Thyroid gland (tissue), 4 donors: ENCODE data around the gene LCAT. TPM values are rescaled to one million over a fixed set of nuclear protein-coding genes. Genes with fewer than 3 reads are reported as not detected.
A peak's percentile ranks its signal among the peaks of the same experiment; 100 is the strongest.

Source experiments
- DNase-seq, 2 donors: peaks; one replicate each; pipeline ENCODE4 v3.0.0-alpha.2; 2019
- H3K27ac ChIP-seq, 3 donors: fragments of 200-600 bp; sonication (generic); 1 replicate in 2 of 3; 2 replicates in 1 of 3; pipeline ENCODE4 v1.5.1; 2016 to 2019; ENCODE audit warnings: mild to moderate bottlenecking in 1 of 3, moderate library complexity in 1 of 3
- H3K27me3 ChIP-seq: fragments of 200-600 bp; sonication (generic); one replicate; pipeline ENCODE4 v1.5.1; 2019
- H3K36me3 ChIP-seq, 2 donors: fragments of 200-600 bp; sonication (generic); one replicate each; pipeline ENCODE4 v1.5.1; 2016 to 2019
- H3K4me1 ChIP-seq, 2 donors: fragments of 200-600 bp; sonication (generic); one replicate each; pipeline ENCODE4 v1.5.1; 2017 to 2019
- H3K4me3 ChIP-seq, 3 donors: fragments of 200-600 bp; sonication (generic); replicated peaks in 1 of 3; 1 replicate in 2 of 3; 2 replicates in 1 of 3; pipeline ENCODE4 v1.5.1; 2016; ENCODE audit warnings: mild to moderate bottlenecking in 1 of 3
- H3K9me3 ChIP-seq: fragments of 200-600 bp; sonication (generic); one replicate; pipeline ENCODE4 v1.5.1; 2017
- CTCF ChIP-seq, 6 experiments: fragments of 200-600 bp in 3 of 6; fragments of 450-650 bp in 3 of 6; sonication (generic) in 3 of 6; IDR thresholded peaks; one replicate each; pipeline ENCODE4 v1.5.1; 2016 to 2019; ENCODE audit warnings: antibody characterized with exemption in 6 of 6, mild to moderate bottlenecking in 2 of 6, inconsistent platforms in 1 of 6, moderate library complexity in 1 of 6
- POLR2A ChIP-seq, 2 donors: fragments of 450-650 bp; IDR thresholded peaks; one replicate each; pipeline ENCODE4 v1.6.1; 2017; ENCODE audit warnings: antibody characterized with exemption in 2 of 2, mild to moderate bottlenecking in 2 of 2, moderate library complexity in 1 of 2
- WGBS, 2 donors: methylation state at CpG; one replicate each; pipeline ENCODE4 v1.1.5; 2017; 5-methylcytosine and 5-hydroxymethylcytosine counted together
- intact Hi-C: fragments of 100-400 bp; cut with DNase I; formaldehyde crosslinking; loops from one replicate; pipeline ENCODE4 v1.15.1; 2023
- total RNA-seq, 4 donors: library from RNA; depleted of rRNA; stranded (reverse); fragments of >200 nt; gene quantifications; one replicate each; pipeline ENCODE4 v1.2.3, GENCODE V29; 2016

The LCAT gene
- total RNA-seq, 4 donors from 2014 or later: 9.9 to 16.4 (median 13.4) TPM

DNA sequence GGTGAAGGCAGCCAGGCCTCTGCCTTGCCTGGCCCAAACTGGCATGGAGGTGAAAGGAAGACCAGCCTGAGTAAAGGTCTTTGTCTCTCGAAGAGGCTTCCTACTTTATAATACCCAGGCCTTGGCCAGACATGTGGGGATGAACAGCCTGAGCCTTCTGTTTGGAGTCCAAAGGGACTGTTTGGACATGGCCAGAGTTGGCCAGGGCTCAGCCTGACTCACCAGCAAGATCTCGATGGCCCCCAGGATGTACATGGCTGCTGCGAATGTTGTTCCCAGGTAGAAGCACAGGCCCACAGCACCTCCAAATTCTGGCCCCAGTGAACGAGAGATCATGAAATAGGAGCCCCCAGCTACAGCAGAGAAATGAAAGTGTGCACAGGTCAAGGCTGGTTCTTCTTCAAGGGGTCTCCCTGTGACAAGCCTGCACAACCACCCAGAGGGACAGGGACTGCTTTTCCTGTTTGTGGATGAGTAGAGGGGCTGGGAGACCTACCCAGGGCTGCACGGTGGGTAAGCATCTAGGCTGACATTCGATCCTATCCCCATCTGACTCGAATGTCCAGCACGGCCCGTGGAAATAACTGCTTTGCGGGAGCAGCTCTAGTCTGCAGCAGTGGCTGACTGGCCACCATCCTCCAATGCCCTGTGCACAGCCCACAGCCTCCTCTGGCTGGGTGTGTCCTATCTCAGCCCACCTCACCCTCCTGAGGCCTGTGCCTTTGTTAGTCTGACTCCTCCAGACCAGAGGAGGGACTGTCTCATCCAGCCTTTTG is 10.7 kb upstream of the LCAT start:
- WGBS, 2 donors: 87 to 89% methylated on average over 6 to 9 of the region's 10 CpGs
- Histone ChIP-seq H3K27me3 (no peaks in the 10 kb centered on the region), H3K27ac (no peak overlapping the region), H3K9me3 (no peaks in the 10 kb centered on the region), H3K4me1 (peaks cover 0 to 14% of the 10 kb centered on the region in 2 donors), H3K4me3 (no peak overlapping the region), H3K36me3 (peaks cover 42 to 51% of the 10 kb centered on the region in 2 donors)
- intact Hi-C loops: no loop called here
- no peak for DNase-seq
- no peak for TF ChIP-seq POLR2A (IDR thresholded peaks at IDR 0.05)
- no peak for TF ChIP-seq CTCF (IDR thresholded peaks at IDR 0.05)

GRCh38 chr16:67953641-67954375 is 9.9 kb upstream of the LCAT start:
- WGBS, 2 donors: 84 to 85% methylated on average over 7 to 8 of the region's 8 CpGs
- intact Hi-C loops: no loop called here
- TF ChIP-seq POLR2A (IDR thresholded peaks at IDR 0.05): no peak
- no peak for TF ChIP-seq CTCF (IDR thresholded peaks at IDR 0.05)
- Histone ChIP-seq H3K27ac (no peak overlapping the region), H3K36me3 (peaks cover 49 to 55% of the 10 kb centered on the region in 2 donors), H3K9me3 (no peaks in the 10 kb centered on the region), H3K4me3 (no peak overlapping the region), H3K27me3 (no peaks in the 10 kb centered on the region), H3K4me1 (peaks cover 0 to 6% of the 10 kb centered on the region in 2 donors)
- peak in 1 of 2 donors; percentile 31 for DNase-seq

GRCh38 chr16:67951485-67951884 is 7.6 kb upstream of the LCAT start:
- DNase-seq: no peak
- H3K27me3 ChIP-seq: no peaks in the 10 kb centered on the region
- no peak for TF ChIP-seq CTCF (IDR thresholded peaks at IDR 0.05)
- no peak for TF ChIP-seq POLR2A (IDR thresholded peaks at IDR 0.05)
- 47 to 58% methylated on average over 6 to 8 of the region's 12 CpGs for WGBS, 2 donors
- H3K4me1 ChIP-seq: peaks cover 0 to 5% of the 10 kb centered on the region in 2 donors
- no peak overlapping the region for H3K4me3 ChIP-seq
- no peaks in the 10 kb centered on the region for H3K9me3 ChIP-seq
- peaks cover 68 to 73% of the 10 kb centered on the region in 2 donors for H3K36me3 ChIP-seq
- no peak overlapping the region for H3K27ac ChIP-seq
- intact Hi-C loops: no loop called here

DNA sequence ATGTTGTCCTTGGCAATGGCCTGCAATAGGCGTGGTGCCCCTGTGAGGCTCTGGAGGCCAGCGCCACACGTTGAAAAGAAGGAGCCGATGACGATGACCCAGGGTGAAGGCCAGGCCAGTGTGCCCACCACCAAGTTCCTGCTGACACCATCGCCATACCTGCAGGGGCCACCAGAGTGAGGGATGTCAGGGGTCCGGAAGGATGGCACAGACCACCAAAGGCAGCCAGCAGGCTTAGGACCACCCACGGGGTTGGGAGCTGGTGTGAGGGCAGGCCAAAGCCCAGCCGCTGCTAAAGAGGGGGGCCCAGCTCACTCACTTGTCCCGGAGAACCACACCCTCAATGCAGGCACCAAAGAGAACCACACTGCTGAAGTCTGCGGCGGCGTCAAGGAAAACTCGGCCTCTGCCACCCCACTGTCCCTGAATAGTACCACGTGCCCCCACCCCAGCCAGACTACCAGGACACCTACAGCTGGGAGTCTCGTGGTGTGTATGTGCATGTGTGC is 6.5 kb upstream of the LCAT start:
- Histone ChIP-seq H3K36me3 (peaks cover 73 to 84% of the 10 kb centered on the region in 2 donors), H3K4me1 (peaks cover 0 to 5% of the 10 kb centered on the region in 2 donors), H3K4me3 (no peak overlapping the region), H3K9me3 (no peaks in the 10 kb centered on the region), H3K27ac (no peak overlapping the region), H3K27me3 (no peaks in the 10 kb centered on the region)
- WGBS, 2 donors: 88 to 90% methylated on average over 9 to 12 of the region's 16 CpGs
- no peak for DNase-seq
- no peak for TF ChIP-seq POLR2A (IDR thresholded peaks at IDR 0.05)
- TF ChIP-seq CTCF (IDR thresholded peaks at IDR 0.05): no peak
- intact Hi-C loops: no loop called here
